ENCODE measurements around the gene GNLY. TPM values are rescaled to one million over a fixed set of nuclear protein-coding genes. Genes with fewer than 3 reads are reported as not detected.

The GNLY gene
- total and polyA plus RNA-seq, 11 donors: 0.29 to 47.1 (median 2.1) TPM; not detected in 2

GRCh38 chr2:85746321-85747004 lies 52.3 kb downstream of the GNLY start:
- intact Hi-C loops (cut with DNase I): no loop called here
- peaks cover 22 to 90% (median 77%) of the 10 kb centered on the region in 12 donors for H3K4me1 ChIP-seq
- no peaks in the 10 kb centered on the region for H3K36me3 ChIP-seq
- no peaks in the 10 kb centered on the region for H3K27me3 ChIP-seq
- DNase-seq (peak in 1 of 5 donors; percentile 10), ATAC-seq (no peak)
- TF ChIP-seq CTCF (IDR thresholded peaks at IDR 0.05) (no peak), POLR2A (IDR thresholded peaks at IDR 0.05) (no peak)
- H3K9me3 ChIP-seq: no peaks in the 10 kb centered on the region
- no peak overlapping the region for H3K4me3 ChIP-seq
- peak overlapping the region in 5 of 12 donors; percentile 28 to 86 (median 75) for H3K27ac ChIP-seq
- WGBS, 4 donors: 79 to 84% (median 82%) methylated on average over 8 of the region's 8 CpGs

- Histone ChIP-seq H3K4me3 (no peak overlapping the region), H3K27ac (peak overlapping the region in 1 of 12 donors; percentile 96), H3K9me3 (no peaks in the 10 kb centered on the region), H3K27me3 (peaks cover 0 to 7% (median 0%) of the 10 kb centered on the region in 9 donors), H3K4me1 (peaks cover 22 to 86% (median 73%) of the 10 kb centered on the region in 12 donors), H3K36me3 (no peaks in the 10 kb centered on the region)
- ATAC-seq (no peak), DNase-seq (peak in 1 of 5 donors; percentile 22)
- 79 to 94% (median 90%) methylated on average over 3 of the region's 3 CpGs for WGBS, 4 donors
- TF ChIP-seq CTCF (IDR thresholded peaks at IDR 0.05): no peak
- no peak for TF ChIP-seq POLR2A (IDR thresholded peaks at IDR 0.05)
- intact Hi-C loops (cut with DNase I): no loop called here
Measured at GRCh38 chr2:85747441-85747840, 53.3 kb downstream of the GNLY start.

GRCh38 chr2:85748039-85748734 lies 54.0 kb downstream of the GNLY start:
- no peak for ATAC-seq
- intact Hi-C loops (cut with DNase I): no loop called here

More at GRCh38 chr2:85748039-85748734, 54.0 kb downstream of the GNLY start:
- Histone ChIP-seq H3K4me3 (no peak overlapping the region), H3K36me3 (no peaks in the 10 kb centered on the region), H3K27ac (peak overlapping the region in 9 of 12 donors; percentile 1 to 96 (median 69)), H3K27me3 (peaks cover 0 to 15% (median 0%) of the 10 kb centered on the region in 9 donors), H3K4me1 (peaks cover 20 to 87% (median 72%) of the 10 kb centered on the region in 12 donors), H3K9me3 (no peaks in the 10 kb centered on the region)
- 73 to 80% (median 77%) methylated on average over 9 of the region's 9 CpGs for WGBS, 4 donors
- TF ChIP-seq POLR2A (IDR thresholded peaks at IDR 0.05): no peak
- TF ChIP-seq CTCF (IDR thresholded peaks at IDR 0.05): no peak
- peak in 1 of 5 donors; percentile 22 for DNase-seq

Other genes starting within 250 kb of the GNLY start
- gene MAT2A, start 155.2 kb upstream of the GNLY start, total RNA-seq: 100 to 1,000 TPM in 7 of 9 donors, 10 to 100 TPM in 2; 66.0 to 218 (median 128) TPM
- 100 to 1,000 TPM in 1 of 2 donors, 10 to 100 TPM in 1; 72.3 to 131 TPM for gene MAT2A, start 155.2 kb upstream of the GNLY start, polyA plus RNA-seq
- 10 to 100 TPM; 13.2 to 30.7 (median 20.8) TPM for gene GGCX, start 132.9 kb upstream of the GNLY start, total RNA-seq
- gene GGCX, start 132.9 kb upstream of the GNLY start, polyA plus RNA-seq: 10 to 100 TPM; 12.6 to 28.7 TPM
- gene VAMP8, start 116.8 kb upstream of the GNLY start, total RNA-seq: 100 to 1,000 TPM in 1 of 9 donors, 10 to 100 TPM in 4, 1 to 10 TPM in 4; 5.4 to 103 (median 10.1) TPM
- gene VAMP8, start 116.8 kb upstream of the GNLY start, polyA plus RNA-seq: 10 to 100 TPM; 13.8 to 21.7 TPM
- gene VAMP5, start 109.9 kb upstream of the GNLY start, total RNA-seq: 100 to 1,000 TPM in 1 of 9 donors, 10 to 100 TPM in 8; 21.0 to 186 (median 36.6) TPM
- gene VAMP5, start 109.9 kb upstream of the GNLY start, polyA plus RNA-seq: 10 to 100 TPM; 65.4 to 81.9 TPM
- 100 to 1,000 TPM in 4 of 9 donors, 10 to 100 TPM in 5; 77.7 to 208 (median 92.0) TPM for gene RNF181, start 98.6 kb upstream of the GNLY start, total RNA-seq
- gene RNF181, start 98.6 kb upstream of the GNLY start, polyA plus RNA-seq: 100 to 1,000 TPM; 165 to 235 TPM
- gene TMEM150A, start 91.7 kb upstream of the GNLY start, total RNA-seq: 10 to 100 TPM in 5 of 9 donors, 1 to 10 TPM in 4; 6.4 to 20.8 (median 11.5) TPM
- gene TMEM150A, start 91.7 kb upstream of the GNLY start, polyA plus RNA-seq: 10 to 100 TPM; 10.5 to 14.1 TPM
- gene C2orf68, start 82.3 kb upstream of the GNLY start, total RNA-seq: 10 to 100 TPM; 12.0 to 38.2 (median 29.1) TPM
- gene C2orf68, start 82.3 kb upstream of the GNLY start, polyA plus RNA-seq: 10 to 100 TPM; 14.3 to 37.3 TPM
- gene USP39, start 78.2 kb upstream of the GNLY start, total RNA-seq: 10 to 100 TPM; 26.0 to 55.6 (median 30.5) TPM
- gene USP39, start 78.2 kb upstream of the GNLY start, polyA plus RNA-seq: 10 to 100 TPM; 24.3 to 47.1 TPM
- gene SFTPB, start 26.2 kb upstream of the GNLY start, total RNA-seq: under 1 TPM in 1 of 9 donors, not detected in 8; 0.23 TPM
- under 1 TPM in 1 of 2 donors, not detected in 1; 0.83 TPM for gene SFTPB, start 26.2 kb upstream of the GNLY start, polyA plus RNA-seq
- gene ATOH8, start 59.6 kb downstream of the GNLY start, total RNA-seq: 100 to 1,000 TPM in 1 of 9 donors, 10 to 100 TPM in 8; 11.8 to 103 (median 18.5) TPM
- gene ATOH8, start 59.6 kb downstream of the GNLY start, polyA plus RNA-seq: 10 to 100 TPM; 22.9 to 37.9 TPM
- 10 to 100 TPM in 2 of 9 donors, 1 to 10 TPM in 7; 2.0 to 21.1 (median 4.0) TPM for gene ST3GAL5, start 194.6 kb downstream of the GNLY start, total RNA-seq
- 1 to 10 TPM; 3.2 to 4.3 TPM for gene ST3GAL5, start 194.6 kb downstream of the GNLY start, polyA plus RNA-seq